Uterus (tissue), 4 donors: ENCODE data around the gene PDE10A. TPM values are rescaled to one million over a fixed set of nuclear protein-coding genes. Genes with fewer than 3 reads are reported as not detected.

Source experiments
- DNase-seq, 2 donors: peaks; one replicate each; pipeline ENCODE4 v3.0.0-alpha.2; 2019 to 2020
- H3K27ac ChIP-seq, 2 donors: fragments of 200-600 bp; sonication (generic); 1 replicate in 1 of 2; 2 replicates in 1 of 2; pipeline ENCODE4 v1.5.1; 2016 to 2018
- H3K27me3 ChIP-seq, 2 donors: fragments of 200-600 bp; sonication (generic); one replicate each; pipeline ENCODE4 v1.5.1; 2018 to 2019; ENCODE audit warnings: control low read depth in 1 of 2
- H3K36me3 ChIP-seq, 2 donors: fragments of 200-600 bp; sonication (generic); one replicate each; pipeline ENCODE4 v1.5.1; 2019; ENCODE audit warnings: control low read depth in 1 of 2
- H3K4me1 ChIP-seq, 2 donors: fragments of 200-600 bp; sonication (generic); one replicate each; pipeline ENCODE4 v1.5.1; 2018 to 2019; ENCODE audit warnings: control low read depth in 1 of 2
- H3K4me3 ChIP-seq, 2 donors: fragments of 200-600 bp; sonication (generic); 1 replicate in 1 of 2; 2 replicates in 1 of 2; pipeline ENCODE4 v1.5.1; 2018 to 2019; ENCODE audit warnings: mild to moderate bottlenecking in 1 of 2
- H3K9me3 ChIP-seq, 2 donors: fragments of 200-600 bp; sonication (generic); one replicate each; pipeline ENCODE4 v1.5.1; 2019; ENCODE audit warnings: control low read depth in 1 of 2
- POLR2A ChIP-seq, 2 donors: fragments of 450-650 bp; IDR thresholded peaks; one replicate each; pipeline ENCODE4 v1.6.1; 2016; ENCODE audit warnings: antibody characterized with exemption in 2 of 2, mild to moderate bottlenecking in 1 of 2, moderate library complexity in 1 of 2
- intact Hi-C: fragments of 100-400 bp; cut with DNase I; formaldehyde crosslinking; loops from one replicate; pipeline ENCODE4 v1.15.1; 2023; ENCODE audit warnings: low total_unique reads
- total RNA-seq, 4 donors: library from RNA; depleted of rRNA in 3 of 4; stranded (reverse); fragments of >200 nt in 3 of 4; gene quantifications; one replicate each; pipeline versions ENCODE4 v1.1.0 to v1.2.4, GENCODE V29; 2014 to 2023
- TF ChIP-seq, protein P1 (sequence below), 4 experiments: fragments of 200-600 bp in 2 of 4; fragments of 450-650 bp in 2 of 4; sonication (generic) in 2 of 4; IDR thresholded peaks; one replicate each; pipeline ENCODE4 v1.5.1; 2016 to 2019; ENCODE audit warnings: antibody characterized with exemption in 4 of 4, mild to moderate bottlenecking in 2 of 4, moderate library complexity in 1 of 4
- donor health status: DM: yes; HTN: yes; CAD: no.

The PDE10A gene
- total RNA-seq, 4 donors from 2014 or later = 13.0 to 73.5 (median 36.4) TPM

DNA sequence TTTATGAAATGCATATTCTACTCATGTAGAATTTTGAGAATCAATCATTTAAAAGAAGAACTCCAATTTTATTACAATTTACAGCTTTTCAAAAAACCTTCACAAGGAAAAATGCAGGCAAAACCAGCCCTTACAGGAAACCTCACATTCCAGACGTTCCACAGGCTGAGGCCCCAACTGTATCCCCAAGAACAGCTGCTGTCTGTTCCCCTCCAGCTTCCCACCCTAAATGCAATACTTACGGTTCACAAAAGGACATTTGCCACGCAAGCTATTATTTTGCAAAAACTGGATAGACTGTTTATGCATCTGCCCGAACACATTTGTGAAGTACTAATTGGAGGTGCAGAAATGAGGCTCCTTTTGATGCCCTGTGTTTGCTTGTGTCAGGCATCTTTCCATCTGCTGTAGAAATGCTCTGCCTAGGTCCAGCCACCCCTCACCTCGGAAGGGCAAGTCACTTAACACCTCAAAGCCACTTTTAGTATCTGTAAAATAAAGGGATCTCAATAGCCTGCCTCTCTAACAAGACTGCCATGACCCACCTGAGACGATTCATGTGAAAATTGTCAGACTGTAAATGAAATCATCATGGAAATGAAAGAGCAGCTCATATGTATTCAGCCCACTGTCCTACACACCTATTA lies 26.5 kb downstream of the PDE10A start:
- no peak for DNase-seq
- H3K27ac ChIP-seq = no peak overlapping the region
- H3K36me3 ChIP-seq = no peaks in the 10 kb centered on the region
- TF ChIP-seq POLR2A (IDR thresholded peaks at IDR 0.05) = no peak
- TF ChIP-seq, protein P1, sequence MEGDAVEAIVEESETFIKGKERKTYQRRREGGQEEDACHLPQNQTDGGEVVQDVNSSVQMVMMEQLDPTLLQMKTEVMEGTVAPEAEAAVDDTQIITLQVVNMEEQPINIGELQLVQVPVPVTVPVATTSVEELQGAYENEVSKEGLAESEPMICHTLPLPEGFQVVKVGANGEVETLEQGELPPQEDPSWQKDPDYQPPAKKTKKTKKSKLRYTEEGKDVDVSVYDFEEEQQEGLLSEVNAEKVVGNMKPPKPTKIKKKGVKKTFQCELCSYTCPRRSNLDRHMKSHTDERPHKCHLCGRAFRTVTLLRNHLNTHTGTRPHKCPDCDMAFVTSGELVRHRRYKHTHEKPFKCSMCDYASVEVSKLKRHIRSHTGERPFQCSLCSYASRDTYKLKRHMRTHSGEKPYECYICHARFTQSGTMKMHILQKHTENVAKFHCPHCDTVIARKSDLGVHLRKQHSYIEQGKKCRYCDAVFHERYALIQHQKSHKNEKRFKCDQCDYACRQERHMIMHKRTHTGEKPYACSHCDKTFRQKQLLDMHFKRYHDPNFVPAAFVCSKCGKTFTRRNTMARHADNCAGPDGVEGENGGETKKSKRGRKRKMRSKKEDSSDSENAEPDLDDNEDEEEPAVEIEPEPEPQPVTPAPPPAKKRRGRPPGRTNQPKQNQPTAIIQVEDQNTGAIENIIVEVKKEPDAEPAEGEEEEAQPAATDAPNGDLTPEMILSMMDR (IDR thresholded peaks at IDR 0.05) = no peak
- intact Hi-C loops = no loop called here
- no peaks in the 10 kb centered on the region for H3K9me3 ChIP-seq
- no peaks in the 10 kb centered on the region for H3K27me3 ChIP-seq
- no peak overlapping the region for H3K4me3 ChIP-seq
- H3K4me1 ChIP-seq = no peaks in the 10 kb centered on the region

DNA sequence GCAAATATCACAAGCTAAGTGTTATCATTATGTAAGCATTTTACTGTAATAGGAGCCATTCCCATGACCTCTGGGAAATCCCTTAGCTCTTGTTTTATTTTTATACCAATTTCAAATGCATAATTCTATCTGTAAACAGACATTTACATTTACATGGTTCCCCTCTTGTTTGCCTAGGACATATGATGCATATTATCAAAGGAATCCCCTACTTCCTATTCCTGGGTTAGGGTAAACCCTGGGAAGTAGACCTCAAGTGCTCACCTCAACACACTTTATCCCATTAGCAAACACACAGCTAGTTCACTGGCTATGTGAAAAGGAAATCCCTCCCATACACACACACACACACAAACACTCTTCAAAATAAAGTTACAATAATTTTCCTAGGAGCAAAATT lies 27.1 kb downstream of the PDE10A start:
- Histone ChIP-seq H3K9me3 (no peaks in the 10 kb centered on the region), H3K4me3 (no peak overlapping the region), H3K36me3 (no peaks in the 10 kb centered on the region), H3K27me3 (no peaks in the 10 kb centered on the region), H3K27ac (no peak overlapping the region), H3K4me1 (no peaks in the 10 kb centered on the region)
- TF ChIP-seq, protein P1 (IDR thresholded peaks at IDR 0.05) = no peak
- TF ChIP-seq POLR2A (IDR thresholded peaks at IDR 0.05) = no peak
- intact Hi-C loops = no loop called here
- no peak for DNase-seq

DNA sequence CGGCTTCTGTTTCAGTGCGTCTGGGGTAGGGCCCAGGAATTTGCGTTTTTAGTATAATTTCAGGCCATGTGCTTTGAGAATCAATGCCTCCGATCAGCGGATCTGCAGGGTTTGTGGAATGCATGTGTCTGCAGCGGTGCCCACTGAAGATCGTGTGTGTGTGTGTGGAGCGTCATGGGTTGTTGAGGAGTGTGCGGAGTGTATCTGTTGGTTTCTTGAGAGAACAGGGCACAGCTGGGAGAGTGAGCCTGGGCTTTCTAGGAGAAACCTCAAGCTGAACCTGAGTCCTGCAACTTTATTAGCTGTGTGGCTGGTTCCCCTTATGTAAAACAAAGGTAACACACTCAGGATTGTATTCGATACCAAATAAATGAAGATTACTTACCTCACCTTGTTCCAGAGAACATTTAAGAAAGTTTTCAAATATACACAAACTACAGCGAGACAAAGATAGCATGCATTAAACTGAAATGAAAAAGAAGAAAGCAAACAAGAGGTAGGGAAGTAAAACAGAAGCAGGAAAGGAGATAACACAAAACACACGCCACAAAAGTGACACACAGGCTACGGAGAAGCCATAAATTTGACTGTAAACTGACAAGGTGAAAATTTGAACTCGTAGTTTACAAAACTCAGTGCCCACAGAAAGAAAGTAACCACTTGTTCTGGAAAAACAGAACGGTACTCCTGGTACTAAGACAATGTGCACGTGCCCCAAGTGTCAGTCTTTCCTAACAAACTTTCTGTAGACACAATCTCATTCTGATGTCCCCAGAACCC lies 28.8 kb downstream of the PDE10A start:
- Histone ChIP-seq H3K4me3 (no peak overlapping the region), H3K9me3 (no peaks in the 10 kb centered on the region), H3K27ac (no peak overlapping the region), H3K4me1 (no peaks in the 10 kb centered on the region), H3K27me3 (no peaks in the 10 kb centered on the region), H3K36me3 (no peaks in the 10 kb centered on the region)
- DNase-seq = no peak
- intact Hi-C loops = no loop called here
- TF ChIP-seq, protein P1 (IDR thresholded peaks at IDR 0.05) = no peak
- TF ChIP-seq POLR2A (IDR thresholded peaks at IDR 0.05) = no peak

DNA sequence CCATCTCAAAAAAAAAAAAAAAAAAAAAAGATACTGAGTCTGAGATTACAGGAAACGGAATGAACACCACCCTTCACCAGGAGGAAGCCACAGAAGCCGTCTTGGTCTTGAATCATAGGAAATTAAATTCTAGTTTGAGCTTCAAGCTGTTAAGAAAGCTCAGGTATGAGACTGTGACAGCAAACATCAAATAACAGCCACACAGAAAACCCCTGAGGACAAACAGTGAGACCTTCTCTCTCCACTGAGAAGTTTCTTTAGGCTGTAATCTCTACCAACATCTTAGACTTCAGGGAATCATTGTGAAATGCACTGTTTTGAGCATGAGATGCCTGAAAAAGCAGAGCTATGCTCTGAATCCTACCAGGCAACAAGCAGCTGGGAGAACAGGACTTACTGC lies 30.8 kb downstream of the PDE10A start:
- Histone ChIP-seq H3K36me3 (no peaks in the 10 kb centered on the region), H3K27me3 (no peaks in the 10 kb centered on the region), H3K4me3 (no peak overlapping the region), H3K4me1 (no peaks in the 10 kb centered on the region), H3K27ac (no peak overlapping the region), H3K9me3 (no peaks in the 10 kb centered on the region)
- no peak for DNase-seq
- TF ChIP-seq, protein P1 (IDR thresholded peaks at IDR 0.05) = no peak
- no peak for TF ChIP-seq POLR2A (IDR thresholded peaks at IDR 0.05)
- intact Hi-C loops = no loop called here

DNA sequence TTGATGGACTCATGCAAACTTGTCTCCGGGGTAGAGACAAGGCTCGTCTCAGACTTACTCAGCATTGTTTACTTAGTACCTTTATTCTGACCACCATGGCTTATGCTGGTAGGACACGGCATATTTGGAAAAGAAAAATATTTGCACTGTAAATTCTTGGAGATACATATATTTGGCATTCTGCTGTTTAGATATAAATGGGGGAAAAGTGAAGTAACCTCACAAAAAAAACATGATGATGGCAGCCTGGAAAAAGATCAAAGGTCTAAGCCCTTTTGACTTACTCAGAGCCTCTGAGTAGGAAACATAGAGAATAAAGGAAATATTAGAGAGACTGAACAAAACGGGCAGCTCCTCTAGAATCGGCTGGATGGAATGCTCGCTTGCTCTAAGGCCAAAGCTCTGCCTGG lies 32.5 kb downstream of the PDE10A start:
- Histone ChIP-seq H3K4me3 (no peak overlapping the region), H3K9me3 (no peaks in the 10 kb centered on the region), H3K36me3 (no peaks in the 10 kb centered on the region), H3K27me3 (no peaks in the 10 kb centered on the region), H3K27ac (no peak overlapping the region), H3K4me1 (no peaks in the 10 kb centered on the region)
- intact Hi-C loops = no loop called here
- TF ChIP-seq POLR2A (IDR thresholded peaks at IDR 0.05) = no peak
- TF ChIP-seq, protein P1 (IDR thresholded peaks at IDR 0.05) = no peak
- DNase-seq = no peak
